Neural cell (in vitro differentiated cells): Measurements from ENCODE around the gene SPDYE5. TPM values are rescaled to one million over a fixed set of nuclear protein-coding genes. Genes with fewer than 3 reads are reported as not detected.

Experiments
- H2AFZ ChIP-seq: fragments of 200-600, 300-800 bp; sonication (generic), shearing (Covaris generic); 2 replicates; pipeline ENCODE4 v1.6.0; 2014; ENCODE audit warnings: low read depth, mild to moderate bottlenecking, antibody characterized with exemption, low read length, moderate library complexity
- H3F3A ChIP-seq: fragments of 200-600 bp; shearing (Covaris generic); 2 replicates; pipeline ENCODE4 v1.6.1; 2016; ENCODE audit warnings: mild to moderate bottlenecking, moderate library complexity, mixed read lengths, antibody characterized with exemption, low read length; ENCODE audit not compliant: insufficient read depth, poor library complexity, severe bottlenecking
- H3K27ac ChIP-seq: fragments of 200-600, 300-800 bp; sonication (generic), shearing (Covaris generic); 2 replicates; pipeline ENCODE4 v1.5.1; 2014; ENCODE audit warnings: mild to moderate bottlenecking, low read length, moderate library complexity
- H3K27me3 ChIP-seq: fragments of 300-800, 200-600 bp; sonication (generic), shearing (Covaris generic); 2 replicates; pipeline ENCODE4 v1.6.0; 2014; ENCODE audit warnings: mild to moderate bottlenecking, low read depth, low read length, moderate library complexity; ENCODE audit not compliant: insufficient read depth
- H3K36me3 ChIP-seq: fragments of 300-800, 200-600 bp; sonication (generic), shearing (Covaris generic); 2 replicates; pipeline ENCODE4 v1.5.1; 2014; ENCODE audit warnings: mild to moderate bottlenecking, antibody characterized with exemption, low read length, moderate library complexity; ENCODE audit not compliant: insufficient read depth
- H3K4me2 ChIP-seq: fragments of 300-800, 200-600 bp; sonication (generic), shearing (Covaris generic); 2 replicates; pipeline ENCODE4 v1.6.0; 2014; ENCODE audit warnings: mild to moderate bottlenecking, low read length
- H3K4me3 ChIP-seq: fragments of 300-800, 200-600 bp; sonication (generic), shearing (Covaris generic); 2 replicates; pipeline ENCODE4 v1.5.1; 2014; ENCODE audit warnings: mild to moderate bottlenecking, low read length, moderate library complexity
- H3K79me2 ChIP-seq: fragments of 200-600 bp; shearing (Covaris generic); replicated peaks from 2 replicates; pipeline ENCODE4 v1.6.0; 2014; ENCODE audit warnings: mild to moderate bottlenecking, low read length, moderate library complexity; ENCODE audit not compliant: insufficient read depth
- H3K9ac ChIP-seq: fragments of 300-800, 200-600 bp; sonication (generic), shearing (Covaris generic); 2 replicates; pipeline ENCODE4 v1.6.1; 2016; ENCODE audit warnings: mild to moderate bottlenecking, low read length, mixed read lengths
- H3K9me2 ChIP-seq: fragments of 200-600 bp; shearing (Covaris generic); 2 replicates; pipeline ENCODE4 v1.6.1; 2016; ENCODE audit warnings: mild to moderate bottlenecking, low read length, mixed read lengths; ENCODE audit not compliant: insufficient read depth
- H3K9me3 ChIP-seq: fragments of 200-600, 300-800 bp; sonication (generic), shearing (Covaris generic); 2 replicates; pipeline ENCODE4 v1.6.1; 2016; ENCODE audit warnings: mild to moderate bottlenecking, mixed run types, low read length, moderate library complexity, mixed read lengths
- H4K20me1 ChIP-seq: fragments of 200-600 bp; shearing (Covaris generic); 2 replicates; pipeline ENCODE4 v1.6.1; 2016; ENCODE audit warnings: mild to moderate bottlenecking, mixed run types; ENCODE audit not compliant: insufficient read depth
- EP300 ChIP-seq: fragments of 450-650 bp; conservative IDR thresholded peaks from 2 replicates; pipeline ENCODE4 v1.6.1; 2014; ENCODE audit warnings: antibody characterized with exemption, mild to moderate bottlenecking, moderate library complexity; ENCODE audit not compliant: poor library complexity, severe bottlenecking
- EZH2 ChIP-seq: fragments of 200-600, 300-800 bp; shearing (Covaris generic), sonication (generic); IDR thresholded peaks from 2 replicates; pipeline ENCODE4 v1.6.1; 2014; ENCODE audit warnings: antibody characterized with exemption, low read length, borderline replicate concordance, mild to moderate bottlenecking; ENCODE audit not compliant: insufficient read depth, poor library complexity, severe bottlenecking
- MXI1 ChIP-seq: fragments of 450-650 bp; conservative IDR thresholded peaks from 2 replicates; pipeline ENCODE4 v1.6.1; 2014; ENCODE audit warnings: antibody characterized with exemption, mild to moderate bottlenecking; ENCODE audit not compliant: poor library complexity, severe bottlenecking
- POLR2AphosphoS5 ChIP-seq: IDR thresholded peaks from 2 replicates; pipeline ENCODE4 v1.6.1; 2012
- RAD21 ChIP-seq: fragments of 450-650 bp; conservative IDR thresholded peaks from 2 replicates; pipeline ENCODE4 v1.6.1; 2014; ENCODE audit warnings: antibody characterized with exemption, mild to moderate bottlenecking, moderate library complexity
- SMC3 ChIP-seq: fragments of 450-650 bp; conservative IDR thresholded peaks from 2 replicates; pipeline ENCODE4 v1.6.1; 2014; ENCODE audit warnings: antibody characterized with exemption, mild to moderate bottlenecking, moderate library complexity; ENCODE audit not compliant: poor library complexity
- TAF1 ChIP-seq: IDR thresholded peaks from 2 replicates; pipeline ENCODE4 v1.6.1; 2012; ENCODE audit warnings: low read depth
- polyA plus RNA-seq: library from polyadenylated mRNA; depleted of rRNA; stranded (reverse); fragments of >200 nt; gene quantifications from 2 replicates; pipeline ENCODE4 v1.2.3, GENCODE V29; 2014
- TF ChIP-seq, protein P1 (sequence below): IDR thresholded peaks from 2 replicates; pipeline ENCODE4 v1.6.1; 2012; ENCODE audit warnings: borderline replicate concordance
- TF ChIP-seq, protein P2 (sequence below): fragments of 450-650 bp; IDR thresholded peaks from 2 replicates; pipeline ENCODE4 v1.5.1; 2014; ENCODE audit warnings: antibody characterized with exemption, mild to moderate bottlenecking, moderate library complexity; ENCODE audit not compliant: poor library complexity, severe bottlenecking

The SPDYE5 gene
- polyA plus RNA-seq, 1 donor from 2014 or later: 0.07 TPM

DNA sequence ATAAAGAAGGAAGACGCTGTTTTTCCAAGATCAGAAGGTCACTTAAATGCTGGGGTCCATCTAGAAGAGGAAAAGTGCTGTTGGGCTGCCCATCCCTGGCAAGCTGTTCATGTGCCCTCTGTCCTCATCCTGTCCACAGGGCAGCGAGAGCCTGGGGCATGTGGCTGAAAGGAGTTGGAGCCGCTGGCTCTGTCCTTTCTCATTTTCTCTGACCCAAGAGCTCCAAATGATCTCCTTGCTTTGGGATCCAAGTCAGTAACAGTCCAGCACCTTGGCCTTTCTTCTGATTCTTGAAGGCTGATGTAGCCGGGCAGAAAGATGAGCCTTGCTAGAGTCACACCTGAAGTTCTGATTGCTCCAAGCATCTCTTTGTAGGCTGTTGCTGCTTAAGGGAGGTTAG lies 44.4 kb downstream of the SPDYE5 start:
- H3K9me2 ChIP-seq: no peaks in the 10 kb centered on the region
- no peaks in the 10 kb centered on the region for H3K79me2 ChIP-seq
- H3K36me3 ChIP-seq: no peaks in the 10 kb centered on the region
- TF ChIP-seq SMC3: no peak
- TF ChIP-seq TAF1: no peak
- TF ChIP-seq EZH2: no peak
- TF ChIP-seq, protein P1, sequence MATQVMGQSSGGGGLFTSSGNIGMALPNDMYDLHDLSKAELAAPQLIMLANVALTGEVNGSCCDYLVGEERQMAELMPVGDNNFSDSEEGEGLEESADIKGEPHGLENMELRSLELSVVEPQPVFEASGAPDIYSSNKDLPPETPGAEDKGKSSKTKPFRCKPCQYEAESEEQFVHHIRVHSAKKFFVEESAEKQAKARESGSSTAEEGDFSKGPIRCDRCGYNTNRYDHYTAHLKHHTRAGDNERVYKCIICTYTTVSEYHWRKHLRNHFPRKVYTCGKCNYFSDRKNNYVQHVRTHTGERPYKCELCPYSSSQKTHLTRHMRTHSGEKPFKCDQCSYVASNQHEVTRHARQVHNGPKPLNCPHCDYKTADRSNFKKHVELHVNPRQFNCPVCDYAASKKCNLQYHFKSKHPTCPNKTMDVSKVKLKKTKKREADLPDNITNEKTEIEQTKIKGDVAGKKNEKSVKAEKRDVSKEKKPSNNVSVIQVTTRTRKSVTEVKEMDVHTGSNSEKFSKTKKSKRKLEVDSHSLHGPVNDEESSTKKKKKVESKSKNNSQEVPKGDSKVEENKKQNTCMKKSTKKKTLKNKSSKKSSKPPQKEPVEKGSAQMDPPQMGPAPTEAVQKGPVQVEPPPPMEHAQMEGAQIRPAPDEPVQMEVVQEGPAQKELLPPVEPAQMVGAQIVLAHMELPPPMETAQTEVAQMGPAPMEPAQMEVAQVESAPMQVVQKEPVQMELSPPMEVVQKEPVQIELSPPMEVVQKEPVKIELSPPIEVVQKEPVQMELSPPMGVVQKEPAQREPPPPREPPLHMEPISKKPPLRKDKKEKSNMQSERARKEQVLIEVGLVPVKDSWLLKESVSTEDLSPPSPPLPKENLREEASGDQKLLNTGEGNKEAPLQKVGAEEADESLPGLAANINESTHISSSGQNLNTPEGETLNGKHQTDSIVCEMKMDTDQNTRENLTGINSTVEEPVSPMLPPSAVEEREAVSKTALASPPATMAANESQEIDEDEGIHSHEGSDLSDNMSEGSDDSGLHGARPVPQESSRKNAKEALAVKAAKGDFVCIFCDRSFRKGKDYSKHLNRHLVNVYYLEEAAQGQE: no peak
- TF ChIP-seq MXI1: no peak
- TF ChIP-seq, protein P2, sequence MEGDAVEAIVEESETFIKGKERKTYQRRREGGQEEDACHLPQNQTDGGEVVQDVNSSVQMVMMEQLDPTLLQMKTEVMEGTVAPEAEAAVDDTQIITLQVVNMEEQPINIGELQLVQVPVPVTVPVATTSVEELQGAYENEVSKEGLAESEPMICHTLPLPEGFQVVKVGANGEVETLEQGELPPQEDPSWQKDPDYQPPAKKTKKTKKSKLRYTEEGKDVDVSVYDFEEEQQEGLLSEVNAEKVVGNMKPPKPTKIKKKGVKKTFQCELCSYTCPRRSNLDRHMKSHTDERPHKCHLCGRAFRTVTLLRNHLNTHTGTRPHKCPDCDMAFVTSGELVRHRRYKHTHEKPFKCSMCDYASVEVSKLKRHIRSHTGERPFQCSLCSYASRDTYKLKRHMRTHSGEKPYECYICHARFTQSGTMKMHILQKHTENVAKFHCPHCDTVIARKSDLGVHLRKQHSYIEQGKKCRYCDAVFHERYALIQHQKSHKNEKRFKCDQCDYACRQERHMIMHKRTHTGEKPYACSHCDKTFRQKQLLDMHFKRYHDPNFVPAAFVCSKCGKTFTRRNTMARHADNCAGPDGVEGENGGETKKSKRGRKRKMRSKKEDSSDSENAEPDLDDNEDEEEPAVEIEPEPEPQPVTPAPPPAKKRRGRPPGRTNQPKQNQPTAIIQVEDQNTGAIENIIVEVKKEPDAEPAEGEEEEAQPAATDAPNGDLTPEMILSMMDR: no peak
- TF ChIP-seq RAD21: no peak
- no peak for TF ChIP-seq EP300
- TF ChIP-seq POLR2AphosphoS5: no peak
- H2AFZ ChIP-seq: no peak overlapping the region
- no peaks in the 10 kb centered on the region for H4K20me1 ChIP-seq
- H3K9ac ChIP-seq: no peak overlapping the region
- no peaks in the 10 kb centered on the region for H3K9me3 ChIP-seq
- H3K27me3 ChIP-seq: no peaks in the 10 kb centered on the region
- H3F3A ChIP-seq: no peaks in the 10 kb centered on the region
- no peak overlapping the region for H3K27ac ChIP-seq
- H3K4me3 ChIP-seq: no peak overlapping the region
- H3K4me2 ChIP-seq: no peak overlapping the region

DNA sequence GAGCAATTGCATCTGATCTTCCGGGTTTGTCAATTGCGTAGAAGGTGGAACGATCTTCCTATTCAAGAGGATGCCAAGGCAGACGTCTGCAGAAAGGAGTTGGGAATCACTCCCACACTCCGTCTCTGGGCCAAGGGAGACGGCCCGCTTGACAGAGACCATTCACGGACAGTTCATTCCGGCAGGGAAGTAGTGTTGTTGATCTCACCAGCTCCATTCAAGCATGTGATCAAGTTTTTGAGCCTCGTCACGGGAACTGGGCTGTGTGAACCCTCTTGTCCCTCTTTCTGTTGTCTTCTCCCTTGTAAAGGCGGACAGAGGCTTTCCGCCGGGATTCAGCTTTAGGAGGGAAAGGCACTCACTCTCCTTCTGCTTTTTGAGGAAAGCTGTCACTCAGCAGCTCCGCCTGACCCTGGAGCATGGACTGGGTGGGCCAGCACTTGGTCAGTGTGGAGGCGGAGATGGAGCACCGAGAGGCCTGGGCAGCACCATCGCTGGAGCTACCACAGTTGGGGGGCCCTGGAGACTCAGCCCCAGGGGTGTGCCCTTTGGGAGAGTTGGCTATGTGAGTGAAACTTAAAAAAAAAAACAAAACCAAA lies 44.9 kb downstream of the SPDYE5 start:
- H3K4me2 ChIP-seq: no peak overlapping the region

More for the DNA sequence above, 44.9 kb downstream of the SPDYE5 start:
- no peak overlapping the region for H3K27ac ChIP-seq
- TF ChIP-seq TAF1: no peak
- no peak for TF ChIP-seq EP300
- no peak for TF ChIP-seq MXI1
- TF ChIP-seq SMC3: no peak
- TF ChIP-seq RAD21: no peak
- TF ChIP-seq, protein P2: no peak
- TF ChIP-seq, protein P1: no peak
- no peak for TF ChIP-seq EZH2
- TF ChIP-seq POLR2AphosphoS5: no peak
- H3K9ac ChIP-seq: no peak overlapping the region
- H3K36me3 ChIP-seq: no peaks in the 10 kb centered on the region
- no peaks in the 10 kb centered on the region for H3F3A ChIP-seq
- no peaks in the 10 kb centered on the region for H3K9me2 ChIP-seq
- no peak overlapping the region for H3K4me3 ChIP-seq
- H2AFZ ChIP-seq: no peak overlapping the region
- H3K27me3 ChIP-seq: no peaks in the 10 kb centered on the region
- no peaks in the 10 kb centered on the region for H4K20me1 ChIP-seq
- H3K9me3 ChIP-seq: no peaks in the 10 kb centered on the region
- no peaks in the 10 kb centered on the region for H3K79me2 ChIP-seq
